GM12892 (cell line): ENCODE results near the gene CLCN1.

Experiments used
- POLR2A ChIP-seq: IDR thresholded peaks from 2 replicates; pipeline ENCODE4 v1.6.1; 2011; ENCODE audit warnings: low read depth, low read length, control low read depth
- POLR2AphosphoS5 ChIP-seq: IDR thresholded peaks from 2 replicates; pipeline ENCODE4 v1.6.1; 2011; ENCODE audit warnings: low read depth, low read length, control low read depth

- TF ChIP-seq POLR2AphosphoS5 (no peak), POLR2A (no peak)
Measured at GRCh38 chr7:143327903-143328302, 12.0 kb downstream of the CLCN1 start.
